CD4-positive, alpha-beta T cell treated with Interleukin-4 for 4 hours (primary cell): ENCODE data around the gene CD63.
A peak's percentile ranks its signal among the peaks of the same experiment; 100 is the strongest.
"Not testable (repeated sequence)": the region's sequence is repeated elsewhere in the genome, so short reads cannot be mapped to it uniquely, and the experiment has no call there.

ENCODE experiments used
- DNase-seq: peaks from one replicate; pipeline ENCODE4 v3.0.0-alpha.2; 2020

CD63 gene, protein sequence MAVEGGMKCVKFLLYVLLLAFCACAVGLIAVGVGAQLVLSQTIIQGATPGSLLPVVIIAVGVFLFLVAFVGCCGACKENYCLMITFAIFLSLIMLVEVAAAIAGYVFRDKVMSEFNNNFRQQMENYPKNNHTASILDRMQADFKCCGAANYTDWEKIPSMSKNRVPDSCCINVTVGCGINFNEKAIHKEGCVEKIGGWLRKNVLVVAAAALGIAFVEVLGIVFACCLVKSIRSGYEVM

DNA sequence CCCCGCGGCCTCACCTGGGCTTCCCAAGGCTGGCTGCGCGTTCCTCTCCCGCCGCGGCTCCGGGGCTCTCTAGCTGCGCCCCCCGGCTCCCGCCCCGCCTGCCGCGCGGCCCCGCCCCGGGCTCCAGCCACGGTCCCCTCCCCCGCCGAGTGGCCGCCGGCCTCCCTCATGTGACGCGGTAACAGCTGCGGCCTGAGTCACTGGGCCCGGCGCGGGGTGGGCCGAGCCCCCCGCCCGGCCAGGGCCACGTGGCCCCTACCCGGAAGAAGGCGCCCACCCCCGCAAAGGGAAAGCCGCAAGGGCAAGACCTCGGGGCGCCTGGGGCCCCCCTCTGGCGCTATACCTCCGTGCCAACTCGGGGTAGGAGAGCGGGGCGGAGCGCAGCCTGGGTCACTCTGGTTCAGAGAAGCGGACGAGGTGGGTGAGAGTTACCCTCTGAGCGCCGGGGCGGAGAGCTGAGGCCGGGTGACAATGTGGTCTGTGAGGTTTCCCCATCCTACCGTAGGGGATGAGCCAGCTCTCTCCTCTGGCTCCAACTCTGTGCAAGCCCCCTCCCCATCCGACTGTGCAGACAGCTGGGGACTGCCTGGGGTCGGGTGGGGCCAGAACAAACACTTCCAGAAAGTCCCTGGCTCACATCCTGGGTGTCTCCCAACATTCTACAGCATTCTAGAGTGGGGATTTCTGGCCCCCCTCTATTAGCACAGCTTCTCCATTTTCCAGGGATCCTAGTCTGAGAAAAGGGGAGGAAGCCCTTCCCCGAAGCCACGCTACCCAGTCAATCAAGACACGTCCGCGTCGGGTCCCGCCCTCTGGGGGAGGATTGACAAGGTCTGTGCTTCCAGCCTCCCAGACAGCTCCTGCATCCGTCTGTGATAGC, at the start of gene CD63:
CD63 (minus strand) TSS at position 71 of the 880 bp plus-strand sequence. CDS start 668 bp downstream, outside the sequence.
- DNase-seq, result peak; percentile 51

DNA sequence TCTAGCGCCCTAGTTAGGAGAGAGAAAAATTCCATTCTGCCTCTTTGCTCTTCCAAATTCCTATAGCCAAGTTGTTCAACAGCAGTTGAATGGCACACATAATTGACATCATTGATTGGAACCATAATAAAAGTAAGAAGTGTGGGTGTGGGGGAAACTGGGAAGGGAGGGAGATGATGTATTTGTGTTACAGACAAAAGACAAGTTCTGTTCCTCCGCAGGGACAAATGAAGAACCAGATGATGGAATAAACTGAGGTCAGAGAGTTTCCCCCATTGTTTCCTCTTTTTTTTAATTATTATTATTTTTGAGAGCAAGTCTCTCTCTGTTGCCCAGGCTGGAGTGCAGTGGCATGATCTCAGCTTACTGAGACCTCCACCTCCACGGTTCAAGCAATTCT, 49.0 kb upstream of the CD63 start:
- no peak for DNase-seq

DNA sequence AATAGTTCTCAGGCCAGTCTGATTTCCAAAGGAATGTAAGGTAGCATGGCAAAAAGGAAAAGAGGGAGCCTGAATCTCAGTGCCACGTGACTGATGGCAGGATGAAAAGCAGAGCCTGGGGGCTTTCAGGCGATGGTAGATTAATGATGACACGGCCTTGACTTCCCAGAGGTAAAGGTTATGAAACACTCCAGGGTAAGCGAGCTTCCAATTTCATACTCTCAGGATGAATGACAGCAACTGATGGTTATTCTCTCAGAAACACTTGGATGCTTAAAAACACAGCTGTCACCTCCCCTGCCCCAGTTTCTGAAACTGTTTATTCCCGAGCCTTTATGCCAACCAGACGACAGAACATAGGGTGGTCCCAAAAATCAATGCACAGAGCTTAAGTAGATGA, 42.9 kb upstream of the CD63 start:
- DNase-seq, result no peak

DNA sequence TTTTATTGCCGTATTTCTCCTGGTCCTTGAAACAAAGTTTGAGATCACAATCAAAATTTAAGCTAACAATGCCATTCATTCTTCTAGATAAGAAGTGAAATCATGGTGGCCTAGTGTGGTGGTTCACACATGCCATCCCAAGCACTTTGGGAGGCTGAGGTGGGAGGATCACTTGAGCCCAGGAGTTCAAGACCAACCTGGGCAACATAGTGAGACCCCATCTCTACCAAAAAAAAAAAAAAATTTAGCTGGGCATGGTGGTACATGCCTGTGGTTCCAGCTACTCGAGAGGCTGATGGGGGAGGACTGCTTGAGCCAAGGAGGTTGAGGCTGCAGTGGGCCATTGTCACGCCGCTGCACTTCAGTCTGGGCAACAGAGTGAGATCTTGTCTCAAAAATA, 38.3 kb upstream of the CD63 start:
- no peak for DNase-seq

DNA sequence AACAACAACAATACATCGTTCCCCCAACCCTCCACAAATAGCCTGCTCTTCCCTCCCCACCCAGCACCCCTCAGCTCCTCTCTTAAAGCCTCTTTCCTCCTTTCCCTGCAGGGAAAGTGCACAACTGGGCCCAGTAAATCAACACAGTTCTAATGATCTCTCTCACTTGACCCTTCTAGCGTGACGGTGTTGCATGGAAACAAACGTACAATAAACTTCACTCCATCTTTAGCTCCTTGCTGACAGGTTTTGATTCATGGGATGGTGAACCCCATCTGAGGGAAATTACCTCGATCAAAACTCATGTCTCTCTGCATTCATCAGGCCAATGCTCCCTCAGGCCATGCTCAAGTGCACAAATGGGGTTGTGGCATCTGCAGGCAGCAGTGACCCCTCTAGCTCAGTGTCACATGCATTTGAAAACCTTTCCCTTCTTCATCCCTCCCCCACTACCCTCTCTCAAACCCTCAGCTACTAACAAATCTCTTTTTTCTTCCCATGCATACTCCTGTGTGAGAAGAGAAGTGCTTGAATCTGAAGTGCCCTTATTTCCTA, 37.0 kb upstream of the CD63 start:
- no peak for DNase-seq

DNA sequence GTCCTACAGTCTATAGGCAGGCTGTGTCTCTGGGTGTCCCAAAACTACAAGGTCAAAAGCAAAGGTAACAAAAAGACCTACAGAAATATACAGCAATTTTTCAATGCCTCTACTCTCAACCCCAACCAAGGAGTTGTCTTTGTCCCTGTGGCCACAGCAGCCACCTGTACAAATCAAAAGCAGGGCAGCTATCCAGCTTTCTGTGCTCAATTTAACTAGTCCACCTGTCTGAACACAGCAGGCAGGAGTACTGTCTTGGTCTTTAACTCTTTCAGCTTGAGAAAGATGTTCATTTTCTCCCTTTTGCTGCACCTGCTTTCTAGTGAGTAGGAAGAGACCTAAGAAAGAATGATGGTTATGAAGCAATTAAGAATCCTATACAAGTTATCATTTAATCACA, 33.8 kb upstream of the CD63 start:
- DNase-seq, result no peak

DNA sequence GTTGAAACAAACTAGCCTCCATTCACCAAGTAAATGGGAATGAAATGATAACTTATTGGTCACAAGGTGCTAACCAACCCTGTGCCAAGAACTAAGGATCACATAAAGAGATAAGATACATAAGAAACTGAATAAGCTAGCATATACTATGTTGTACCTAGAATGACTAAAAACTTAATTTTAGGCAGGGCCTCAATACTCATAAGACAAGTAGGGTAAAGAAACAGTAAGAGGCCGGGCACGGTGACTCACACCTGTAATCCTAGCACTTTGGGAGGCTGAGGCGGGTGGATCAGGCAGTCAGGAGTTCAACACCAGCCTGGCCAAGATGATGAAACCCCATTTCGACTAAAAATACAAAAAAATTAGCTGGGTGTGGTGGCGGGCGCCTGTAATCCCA, 31.9 kb upstream of the CD63 start:
- DNase-seq, result no peak

DNA sequence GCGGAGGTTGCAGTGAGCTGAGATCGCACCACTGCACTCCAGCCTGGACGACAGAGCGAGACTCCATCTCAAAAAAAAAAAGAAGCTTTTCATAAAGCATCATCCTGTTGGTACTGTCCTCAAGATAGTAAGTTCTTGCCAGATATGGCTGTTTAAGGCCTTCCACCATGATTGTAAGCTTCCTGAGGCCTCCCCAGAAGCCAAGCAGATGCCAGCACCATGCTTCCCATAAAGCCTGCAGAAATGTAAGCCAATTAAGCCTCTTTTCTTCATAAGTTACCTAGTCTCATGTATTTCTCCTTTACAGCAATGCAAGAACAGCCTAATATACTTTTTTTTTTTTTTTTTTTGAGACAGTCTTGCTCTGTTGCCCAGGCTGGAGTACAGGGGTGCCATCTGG, 29.8 kb upstream of the CD63 start:
- not testable (repeated sequence) for DNase-seq

DNA sequence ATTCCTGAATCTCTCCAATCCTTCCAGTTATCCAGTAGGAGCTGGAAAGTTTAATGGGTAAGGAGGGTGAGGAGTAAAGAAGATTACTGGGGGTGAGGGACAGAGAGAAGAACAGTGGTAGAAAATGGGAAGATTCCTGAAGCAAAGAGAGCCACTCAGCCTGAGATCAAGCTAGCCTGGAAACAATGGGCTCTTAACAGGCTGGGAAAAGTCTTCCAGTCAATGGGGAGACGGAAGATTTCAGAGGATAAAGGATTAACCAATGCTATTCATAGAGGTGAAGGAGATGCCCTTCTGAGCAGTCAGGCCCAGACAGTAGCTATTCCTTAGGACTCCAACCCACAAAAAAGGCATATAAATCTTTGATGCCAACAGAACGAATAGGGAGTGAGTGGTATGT, 28.9 kb upstream of the CD63 start:
- no peak for DNase-seq

DNA sequence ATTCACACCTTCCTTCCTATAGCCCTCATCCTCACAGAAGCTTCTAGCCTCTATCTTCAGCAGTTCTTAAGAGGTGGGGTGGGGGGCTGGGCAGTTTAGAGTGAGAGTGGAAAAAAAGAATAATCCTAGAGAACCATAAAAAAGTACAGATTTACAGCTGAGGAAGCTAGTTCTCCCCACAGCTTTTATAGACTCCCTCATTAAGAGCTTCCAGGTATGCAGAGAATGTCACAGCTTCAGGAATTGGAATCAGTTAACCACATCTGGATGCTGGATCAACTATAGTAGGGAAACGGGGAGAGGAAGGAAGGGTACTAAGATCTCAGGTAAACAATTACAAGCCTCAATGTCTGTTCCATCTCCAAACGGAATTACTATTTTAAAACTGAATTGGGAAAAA, 26.4 kb upstream of the CD63 start:
- DNase-seq, result no peak

DNA sequence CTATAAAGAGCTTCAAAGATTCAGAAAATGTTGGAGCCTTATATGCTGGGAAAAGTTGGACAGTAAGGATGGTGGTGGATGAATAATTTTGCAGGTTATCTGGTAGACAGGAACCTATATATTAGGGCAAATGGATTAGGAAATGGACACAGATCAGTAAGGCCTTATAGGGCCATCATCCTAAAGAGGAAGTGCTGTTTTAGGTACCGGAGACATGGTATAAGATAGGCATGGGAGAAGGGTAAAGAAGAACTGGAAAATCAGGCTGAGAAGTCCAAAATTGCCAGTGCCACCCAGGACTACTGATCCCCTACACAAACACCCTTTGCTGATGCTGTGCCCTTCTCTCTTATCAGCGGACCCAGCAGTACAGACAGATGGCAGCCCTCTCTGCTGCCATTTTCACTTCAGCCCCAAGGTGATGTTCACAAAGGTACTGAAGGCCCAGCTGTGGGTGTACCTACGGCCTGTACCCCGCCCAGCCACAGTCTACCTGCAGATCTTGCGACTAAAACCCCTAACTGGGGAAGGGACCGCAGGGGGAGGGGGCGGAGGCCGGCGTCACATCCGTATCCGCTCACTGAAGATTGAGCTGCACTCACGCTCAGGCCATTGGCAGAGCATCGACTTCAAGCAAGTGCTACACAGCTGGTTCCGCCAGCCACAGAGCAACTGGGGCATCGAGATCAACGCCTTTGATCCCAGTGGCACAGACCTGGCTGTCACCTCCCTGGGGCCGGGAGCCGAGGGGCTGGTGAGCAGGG, 19.6 kb upstream of the CD63 start:
- DNase-seq, result no peak

DNA sequence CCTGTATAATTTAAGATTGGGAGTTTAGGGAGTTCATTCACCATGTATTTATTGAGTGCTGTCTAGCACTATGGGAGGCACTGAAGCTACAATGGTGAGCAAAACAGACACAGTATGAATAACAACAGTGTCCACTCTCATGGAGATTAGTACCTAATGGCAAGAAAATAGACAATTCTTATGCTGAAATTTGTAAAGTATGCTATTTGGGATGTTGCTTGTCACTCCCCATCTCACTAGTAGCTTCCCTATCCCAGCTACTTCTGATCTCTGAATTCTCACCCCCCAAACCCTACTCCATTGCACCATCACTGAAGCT, 18.1 kb upstream of the CD63 start:
- no peak for DNase-seq

DNA sequence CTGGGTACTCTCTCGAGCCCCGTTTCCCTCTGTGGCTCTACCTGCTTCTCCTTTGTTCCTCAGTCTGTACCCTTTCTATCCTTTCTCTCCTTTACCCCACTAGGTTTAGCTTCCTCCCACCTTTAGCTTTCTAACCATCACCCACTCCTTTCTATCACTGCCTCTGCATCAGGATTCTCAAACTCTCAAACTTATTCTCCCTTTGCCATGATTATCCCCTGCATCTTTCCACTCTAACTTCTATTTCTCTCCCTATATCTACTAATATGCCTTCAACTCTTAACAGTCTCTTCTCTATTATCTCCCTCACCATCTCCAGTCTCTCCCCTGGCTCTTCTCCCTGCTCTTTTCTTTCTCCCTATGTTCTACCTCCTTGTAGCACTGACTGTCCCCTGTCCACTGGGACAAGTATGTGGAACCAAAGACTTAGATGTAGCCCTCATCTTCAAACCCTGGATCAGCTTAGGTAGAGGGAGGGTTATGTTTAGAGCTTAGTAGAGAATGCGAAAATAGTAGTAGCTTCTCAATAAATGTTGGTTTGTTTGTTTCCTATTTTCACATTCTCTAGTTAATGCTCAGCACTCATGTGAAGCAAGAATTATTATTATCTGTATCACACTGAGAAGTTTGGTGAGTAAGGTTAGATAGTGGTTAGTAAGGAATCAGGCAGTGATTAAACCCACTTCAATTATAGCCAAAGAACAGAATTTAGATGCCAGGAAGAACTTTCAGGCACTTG, 17.5 kb upstream of the CD63 start:
- DNase-seq, result no peak

DNA sequence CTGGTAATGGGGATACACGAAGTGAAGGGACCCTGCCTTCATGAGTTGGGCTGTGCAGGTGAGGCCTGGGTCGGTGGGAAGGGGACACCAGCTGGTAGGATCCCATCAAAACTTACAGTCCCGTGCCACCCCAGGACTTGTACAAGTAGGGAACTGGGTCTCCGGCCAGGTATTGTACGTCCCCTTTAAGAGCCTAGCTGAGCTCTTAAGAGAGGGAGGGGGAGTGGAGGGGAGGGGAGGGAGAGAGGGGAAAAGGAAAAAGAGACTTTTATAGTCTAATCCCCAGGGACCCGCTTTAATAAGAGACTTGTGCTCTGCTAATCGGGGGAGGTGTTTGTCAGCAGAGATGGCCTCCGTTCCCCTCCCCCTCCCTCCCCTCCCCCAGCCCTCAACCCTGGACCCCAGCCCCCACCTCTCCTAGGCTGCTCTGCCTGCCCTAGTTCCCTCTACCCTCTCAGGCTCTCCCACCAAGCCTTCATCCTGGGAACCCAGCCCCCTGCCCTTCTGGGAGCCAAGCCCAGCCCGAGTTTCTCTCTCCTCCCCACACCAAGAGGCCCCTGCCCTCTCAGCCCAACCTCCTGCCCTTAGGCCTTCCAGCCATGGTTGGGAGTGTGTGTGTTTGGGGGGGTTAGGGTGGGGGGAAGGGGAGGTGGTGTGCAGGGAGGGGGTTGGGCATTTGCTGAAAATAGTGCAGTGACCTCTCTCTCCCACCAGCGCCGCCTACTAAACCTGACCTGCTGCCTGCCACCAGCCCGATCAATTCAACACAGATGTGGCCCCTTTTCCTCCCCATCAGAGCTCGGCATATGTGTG, 16.8 kb upstream of the CD63 start:
- no peak for DNase-seq

DNA sequence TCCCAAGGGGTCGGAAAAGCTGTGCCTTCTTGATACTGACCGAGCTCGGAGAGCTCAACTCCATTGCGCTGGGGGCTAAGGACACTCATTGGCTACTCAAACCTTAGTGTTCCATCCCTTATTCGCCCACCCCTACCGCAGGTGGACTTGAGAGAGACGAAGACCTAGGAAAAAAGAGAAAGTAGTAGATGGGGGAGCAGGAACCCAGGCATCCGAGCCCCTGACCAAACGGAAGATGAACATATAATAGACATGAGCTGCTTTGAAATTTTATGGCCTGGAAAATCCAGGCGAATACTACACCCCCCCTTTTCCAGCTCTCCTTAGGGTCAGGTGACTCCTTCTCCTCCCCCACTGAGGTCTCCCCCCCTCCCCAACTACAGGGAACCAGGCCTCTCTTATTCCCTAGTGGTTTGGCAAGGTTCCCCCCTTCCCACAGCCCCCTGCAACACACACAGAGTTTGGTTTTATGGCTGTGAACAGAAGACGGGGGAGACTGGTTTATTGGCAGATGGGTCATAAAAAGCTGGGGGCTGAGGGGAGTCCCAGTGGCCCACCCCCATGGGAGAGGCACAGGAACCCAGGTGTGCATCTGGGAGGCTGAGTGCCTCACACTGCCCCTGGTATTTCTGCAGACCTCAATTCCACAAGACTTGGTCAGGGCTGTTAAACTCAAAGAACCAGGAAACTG, 15.7 kb upstream of the CD63 start:
- DNase-seq, result no peak

DNA sequence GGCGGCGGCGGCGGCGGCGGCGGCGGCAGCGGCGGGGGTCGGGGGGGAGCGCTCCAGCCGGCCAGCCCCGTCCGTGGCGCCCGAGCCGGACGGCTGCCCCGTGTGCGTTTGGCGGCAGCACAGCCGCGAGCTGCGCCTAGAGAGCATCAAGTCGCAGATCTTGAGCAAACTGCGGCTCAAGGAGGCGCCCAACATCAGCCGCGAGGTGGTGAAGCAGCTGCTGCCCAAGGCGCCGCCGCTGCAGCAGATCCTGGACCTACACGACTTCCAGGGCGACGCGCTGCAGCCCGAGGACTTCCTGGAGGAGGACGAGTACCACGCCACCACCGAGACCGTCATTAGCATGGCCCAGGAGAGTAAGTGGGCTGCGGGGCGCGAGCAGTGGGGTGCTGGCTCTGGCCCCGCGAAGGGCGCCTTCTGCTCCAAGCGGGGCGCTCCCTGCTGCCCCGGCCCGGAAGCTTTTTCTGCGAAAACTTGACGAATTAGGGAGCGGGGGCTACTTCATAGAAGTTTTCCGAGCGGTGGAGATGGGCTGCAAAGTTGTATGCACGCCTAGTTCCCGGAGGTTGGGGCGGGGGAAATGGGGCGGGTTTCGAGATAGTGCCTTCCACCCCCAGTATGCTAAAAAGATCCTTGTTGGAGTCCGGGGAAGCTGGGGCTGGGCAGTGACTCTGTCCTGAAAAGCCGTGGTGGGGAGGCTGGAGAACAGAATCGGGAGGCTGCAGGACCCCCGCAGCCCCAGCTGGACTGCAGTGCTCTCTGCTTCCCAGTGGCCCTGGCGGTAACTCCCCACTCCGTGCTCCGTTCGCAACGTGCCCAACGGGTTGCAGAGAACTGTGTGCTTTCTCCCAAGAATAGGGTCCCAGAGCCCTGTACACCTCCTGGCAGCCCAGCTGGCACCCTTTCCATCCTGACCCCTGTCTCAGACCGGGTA, 14.9 kb upstream of the CD63 start:
- peak; percentile 31 for DNase-seq

DNA sequence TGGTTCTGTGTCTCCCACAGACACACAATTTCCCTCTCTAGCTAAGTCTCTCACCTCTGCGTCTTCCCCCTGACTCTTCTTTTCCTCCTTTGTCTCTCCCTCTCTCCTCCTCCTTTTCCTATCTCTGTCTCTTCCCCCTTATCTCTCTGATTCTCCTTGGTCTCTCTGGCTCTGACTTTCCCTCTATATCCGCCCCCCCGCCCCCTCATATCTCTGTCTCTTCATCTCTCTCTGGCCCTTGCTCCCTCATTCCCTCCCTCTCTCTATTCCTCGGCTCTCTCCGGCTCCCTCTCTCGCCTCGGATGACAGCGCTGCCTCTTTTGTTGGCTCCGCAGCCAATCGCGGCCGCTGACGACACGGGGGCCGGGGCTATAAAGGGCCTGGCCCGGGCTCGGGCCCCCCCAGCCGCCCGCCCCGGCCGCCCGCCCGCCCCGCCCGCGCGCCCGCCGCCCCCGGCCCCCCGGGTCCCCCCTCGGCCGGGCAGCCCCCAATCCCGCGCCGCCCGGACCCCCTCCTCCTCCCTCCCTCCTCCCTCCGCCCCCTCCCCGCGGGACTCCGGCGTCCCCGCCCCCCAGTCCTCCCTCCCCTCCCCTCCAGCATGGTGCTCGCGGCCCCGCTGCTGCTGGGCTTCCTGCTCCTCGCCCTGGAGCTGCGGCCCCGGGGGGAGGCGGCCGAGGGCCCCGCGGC, 14.1 kb upstream of the CD63 start, which contains the start of gene GDF11:
GDF11 (plus strand) TSS at position 404 of the 687 bp plus-strand sequence; CDS start at position 599, 195 bp downstream.
- peak; percentile 76 for DNase-seq

DNA sequence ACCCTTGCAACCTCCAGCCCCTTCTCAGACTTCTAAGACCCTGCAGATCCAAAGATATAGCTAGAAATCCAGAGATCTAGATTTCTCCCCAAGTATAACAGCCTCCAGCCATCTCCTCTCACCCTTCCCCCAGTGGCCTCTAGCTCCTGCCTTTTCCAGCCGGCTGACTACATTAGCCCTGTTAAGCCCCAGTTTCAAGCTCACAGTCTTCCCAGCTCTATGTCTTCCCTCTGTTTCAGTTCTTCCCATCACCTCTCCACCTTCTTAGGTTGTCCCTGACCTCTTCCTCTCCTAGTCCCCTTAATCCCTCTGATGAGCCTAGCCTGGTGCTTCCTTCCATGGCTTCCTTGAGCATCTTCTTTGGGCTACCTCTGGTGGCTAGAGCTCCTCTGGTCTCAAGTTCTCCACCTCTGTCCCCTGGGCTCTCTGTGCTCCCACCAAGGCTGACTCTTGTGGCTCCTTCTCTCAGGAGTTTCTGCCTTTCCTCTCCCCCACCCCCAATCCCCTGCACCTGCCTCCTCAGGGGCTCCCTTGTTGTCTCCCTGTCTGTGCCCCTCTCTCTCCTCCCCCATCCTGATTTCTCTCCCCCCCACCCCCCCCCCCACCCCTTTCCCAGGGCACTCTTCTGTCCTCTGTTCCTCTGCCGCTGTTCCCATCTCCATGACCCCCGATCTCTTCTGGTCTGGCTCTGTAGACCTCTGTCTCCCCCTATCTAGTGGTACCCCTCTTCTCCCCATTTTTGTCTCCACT, 13.3 kb upstream of the CD63 start:
- no peak for DNase-seq

DNA sequence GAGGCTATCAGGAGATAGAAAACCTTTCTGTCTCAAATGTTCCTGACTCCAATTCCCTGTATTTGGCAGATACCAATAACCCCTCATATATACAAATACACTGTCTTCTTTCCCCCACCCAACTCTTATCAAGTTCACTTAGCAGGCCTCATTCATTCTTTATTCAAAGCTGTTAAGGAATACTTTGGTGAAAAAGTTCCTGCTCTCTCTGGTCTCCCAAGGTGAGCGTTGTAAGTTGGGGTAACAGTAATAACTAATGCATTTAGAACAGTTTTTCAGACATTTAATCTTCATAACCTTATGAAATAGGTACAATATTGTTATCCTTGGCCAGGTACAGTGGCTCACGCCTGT, 10.2 kb upstream of the CD63 start:
- DNase-seq, result no peak
